PC-9 (cell line): ENCODE measurements around the gene SEMA7A. TPM values are rescaled to one million over a fixed set of nuclear protein-coding genes. Genes with fewer than 3 reads are reported as not detected.

Source experiments
- BruUV-seq: library from RNA; stranded (reverse); fragments of 400-500 nt; replicated peaks from 2 replicates; lab custom pipeline; 2021; lab: Mats Ljungman, UMichigan
- CTCF ChIA-PET: fragments of 300-600 bp; sonication (Branson Sonifier 250); formaldehyde crosslinking; loops from one replicate; lab custom pipeline; 2022; ENCODE audit warnings: antibody characterized with exemption; lab: Charles Lee
- POLR2A ChIA-PET: fragments of 300-600 bp; sonication (Branson Sonifier 250); formaldehyde crosslinking; loops from one replicate; lab custom pipeline; 2022; ENCODE audit warnings: antibody characterized with exemption; ENCODE audit not compliant: unreplicated experiment; lab: Charles Lee
- DNase-seq, 2 experiments: peaks; one replicate each; pipeline versions ENCODE4 v3.0.0 to v3.0.0-alpha.2; 2015 to 2022; ENCODE audit warnings: mixed read lengths in 1 of 2
- H2AFZ ChIP-seq: fragments of 200-600 bp; sonication (generic); 2 replicates; pipeline ENCODE4 v1.8.1; 2017; ENCODE audit warnings: antibody characterized with exemption
- H3F3A ChIP-seq: fragments of 200-600 bp; sonication (generic); 2 replicates; pipeline ENCODE4 v1.8.1; 2017; ENCODE audit warnings: antibody characterized with exemption, mild to moderate bottlenecking, low read depth; ENCODE audit not compliant: insufficient read depth
- H3K27ac ChIP-seq: fragments of 200-600 bp; sonication (generic); 2 replicates; pipeline ENCODE4 v1.6.1; 2016; ENCODE audit warnings: mixed run types
- H3K27me3 ChIP-seq: fragments of 200-600 bp; sonication (generic); 2 replicates; pipeline ENCODE4 v1.6.1; 2016; ENCODE audit warnings: low read depth, mixed run types; ENCODE audit not compliant: insufficient read depth
- H3K36me3 ChIP-seq: fragments of 200-600 bp; sonication (generic); 2 replicates; pipeline ENCODE4 v1.6.1; 2016; ENCODE audit warnings: low read depth, mixed run types
- H3K4me1 ChIP-seq: fragments of 200-600 bp; sonication (generic); replicated peaks from 2 replicates; pipeline ENCODE4 v1.6.1; 2016; ENCODE audit warnings: mixed run types; ENCODE audit not compliant: insufficient read depth
- H3K4me2 ChIP-seq: fragments of 200-600 bp; sonication (generic); 2 replicates; pipeline ENCODE4 v1.6.1; 2017; ENCODE audit warnings: mixed run types
- H3K4me3 ChIP-seq: fragments of 200-600 bp; sonication (generic); 2 replicates; pipeline ENCODE4 v1.6.1; 2016; ENCODE audit warnings: mixed run types
- H3K79me2 ChIP-seq: fragments of 200-600 bp; sonication (generic); 2 replicates; pipeline ENCODE4 v1.6.1; 2017; ENCODE audit warnings: low read depth, mixed run types
- H3K9me2 ChIP-seq: fragments of 200-600 bp; sonication (generic); 2 replicates; pipeline ENCODE4 v1.8.1; 2017; ENCODE audit warnings: mild to moderate bottlenecking; ENCODE audit not compliant: insufficient read depth
- H3K9me3 ChIP-seq: fragments of 200-600 bp; sonication (generic); 2 replicates; pipeline ENCODE4 v1.8.1; 2016; ENCODE audit warnings: low read depth; ENCODE audit not compliant: insufficient read depth
- H4K20me1 ChIP-seq: fragments of 200-600 bp; sonication (generic); 2 replicates; pipeline ENCODE4 v1.8.1; 2017; ENCODE audit not compliant: insufficient read depth
- CTCF ChIP-seq: fragments of 200-600 bp; sonication (generic); conservative IDR thresholded peaks from 2 replicates; pipeline ENCODE4 v1.6.1; 2017; ENCODE audit warnings: mixed run types, antibody characterized with exemption, mild to moderate bottlenecking, moderate library complexity
- EZH2 ChIP-seq: fragments of 200-600 bp; sonication (generic); IDR thresholded peaks from 2 replicates; pipeline ENCODE4 v1.8.0; 2017; ENCODE audit warnings: antibody characterized with exemption, low read depth
- intact Hi-C: fragments of 100-400 bp; cut with micrococcal nuclease; formaldehyde crosslinking; loops from one replicate; pipeline ENCODE4 v1.10.0; 2022; ENCODE audit not compliant: unreplicated experiment
- total RNA-seq: library from RNA; stranded (reverse); gene quantifications from 2 replicates; pipeline ENCODE4 v1.2.3, GENCODE V29; 2021

Gene SEMA7A
- total RNA-seq, 1 experiment from 2014 or later, result 8.3 TPM

GRCh38 chr15:74428442-74428787 is 5.3 kb downstream of the SEMA7A start:
- intact Hi-C loops, result no loop called here
- peaks cover 9% of the 10 kb centered on the region for H3F3A ChIP-seq

GRCh38 chr15:74427607-74428441 is 5.9 kb downstream of the SEMA7A start:
- no peak overlapping the region for H2AFZ ChIP-seq
- no TSS peak for BruUV-seq
- H4K20me1 ChIP-seq, result no peaks in the 10 kb centered on the region
- no peak overlapping the region for H3K4me2 ChIP-seq
- no peak overlapping the region for H3K27ac ChIP-seq
- CTCF ChIA-PET, result interaction anchor here (0.7 kb wide), 1 partner anchor 46 kb away, joined by 4 read pairs; no protein-coding TSS in a partner anchor
- H3K9me3 ChIP-seq, result no peaks in the 10 kb centered on the region
- peaks cover 13% of the 10 kb centered on the region for H3F3A ChIP-seq
- H3K36me3 ChIP-seq, result no peaks in the 10 kb centered on the region
- DNase-seq, result no peak
- peaks cover 59% of the 10 kb centered on the region for H3K79me2 ChIP-seq
- no peaks in the 10 kb centered on the region for H3K27me3 ChIP-seq
- H3K9me2 ChIP-seq, result no peaks in the 10 kb centered on the region
- H3K4me1 ChIP-seq, result peaks cover 28% of the 10 kb centered on the region
- POLR2A ChIA-PET, result no interaction called here
- no peak for TF ChIP-seq CTCF
- TF ChIP-seq EZH2, result no peak
- no peak overlapping the region for H3K4me3 ChIP-seq
- intact Hi-C loops, result no loop called here

More at GRCh38 chr15:74428442-74428787, 5.3 kb downstream of the SEMA7A start:
- peaks cover 22% of the 10 kb centered on the region for H3K4me1 ChIP-seq
- H3K79me2 ChIP-seq, result peaks cover 60% of the 10 kb centered on the region
- no peak overlapping the region for H3K4me3 ChIP-seq
- no peak for DNase-seq
- no peak for TF ChIP-seq EZH2
- CTCF ChIA-PET, result interaction anchor here (0.7 kb wide), 1 partner anchor 46 kb away, joined by 4 read pairs; no protein-coding TSS in a partner anchor
- H2AFZ ChIP-seq, result no peak overlapping the region
- no TSS peak for BruUV-seq
- no peaks in the 10 kb centered on the region for H3K36me3 ChIP-seq
- POLR2A ChIA-PET, result no interaction called here
- H3K9me3 ChIP-seq, result no peaks in the 10 kb centered on the region
- H3K4me2 ChIP-seq, result no peak overlapping the region
- no peak overlapping the region for H3K27ac ChIP-seq
- no peaks in the 10 kb centered on the region for H3K27me3 ChIP-seq
- H4K20me1 ChIP-seq, result no peaks in the 10 kb centered on the region
- no peaks in the 10 kb centered on the region for H3K9me2 ChIP-seq

- H3K9me3 ChIP-seq, result no peaks in the 10 kb centered on the region
- no peaks in the 10 kb centered on the region for H3K9me2 ChIP-seq
- H3K36me3 ChIP-seq, result no peaks in the 10 kb centered on the region
- no peak for DNase-seq
- no peaks in the 10 kb centered on the region for H3K27me3 ChIP-seq
- peaks cover 39% of the 10 kb centered on the region for H3K4me1 ChIP-seq
- peaks cover 49% of the 10 kb centered on the region for H3K79me2 ChIP-seq
- intact Hi-C loops, result no loop called here
- no peak overlapping the region for H3K27ac ChIP-seq
- H3K4me2 ChIP-seq, result no peak overlapping the region
- no peaks in the 10 kb centered on the region for H4K20me1 ChIP-seq
- POLR2A ChIA-PET, result interaction anchor here (0.6 to 0.8 kb wide), 3 partner anchors 30 to 163 kb away, joined by 4 to 15 read pairs (median 5); no protein-coding TSS in a partner anchor
- H3K4me3 ChIP-seq, result no peak overlapping the region
- CTCF ChIA-PET, result interaction anchor here (0.5 kb wide), 1 partner anchor 48 kb away, joined by 8 read pairs; no protein-coding TSS in a partner anchor
- H3F3A ChIP-seq, result peaks cover 22% of the 10 kb centered on the region
- no peak overlapping the region for H2AFZ ChIP-seq
- no TSS peak for BruUV-seq
- TF ChIP-seq CTCF (no peak), EZH2 (no peak)
Observed at GRCh38 chr15:74426404-74427281, 7.1 kb downstream of the SEMA7A start.
